WTC11 (cell line): ENCODE data around the gene BLVRA. TPM values are rescaled to one million over a fixed set of nuclear protein-coding genes. Genes with fewer than 3 reads are reported as not detected.

Experiments used
- total RNA-seq: library from RNA; stranded (reverse); gene quantifications from 3 replicates; pipeline ENCODE4 v1.2.3, GENCODE V29; 2021

BLVRA gene
- total RNA-seq, 1 experiment from 2014 or later = 35.5 TPM

Other genes starting within 250 kb of the BLVRA start
- gene STK17A, start 175.6 kb upstream of the BLVRA start, total RNA-seq = 12.2 to 17.6 TPM (median 15.1 TPM) in 3 replicates
- 132 to 148 TPM (median 146 TPM) in 3 replicates for gene COA1, start 29.2 kb upstream of the BLVRA start, total RNA-seq
- 132 to 141 TPM (median 135 TPM) in 3 replicates for gene MRPS24, start 110.8 kb downstream of the BLVRA start, total RNA-seq
- 18.3 to 20.2 TPM (median 19.5 TPM) in 3 replicates for gene URGCP, start 147.9 kb downstream of the BLVRA start, total RNA-seq
- gene UBE2D4, start 167.8 kb downstream of the BLVRA start, total RNA-seq = 2.4 to 4.1 TPM (median 3.9 TPM) in 3 replicates
- 0.07 TPM in 1 of 3 replicates, not detected in the others for gene SPDYE1, start 239.2 kb downstream of the BLVRA start, total RNA-seq